HCT116 (cell line): Measurements from ENCODE around the gene CNTNAP2. TPM values are rescaled to one million over a fixed set of nuclear protein-coding genes. Genes with fewer than 3 reads are reported as not detected.

ENCODE experiments used
- ATAC-seq: fragments of 200-7000 bp; cut with Tn5 transposase; 2 replicates; pipeline ENCODE4 v1.9.1; 2020; ENCODE audit warnings: mild to moderate bottlenecking, moderate library complexity
- BruUV-seq: library from RNA; stranded (reverse); fragments of 400-500 nt; replicated peaks from 2 replicates; lab custom pipeline; 2021; lab: Mats Ljungman, UMichigan
- CTCF ChIA-PET: fragments of 300-600 bp; sonication (Branson Sonifier 250); formaldehyde crosslinking; loops from one replicate; lab custom pipeline; 2021; ENCODE audit warnings: antibody characterized with exemption; lab: Charles Lee
- POLR2A ChIA-PET: fragments of 300-600, 350-600 bp; sonication (Branson Sonifier 250); formaldehyde crosslinking; loops from one replicate; lab custom pipeline; 2021; ENCODE audit warnings: antibody characterized with exemption; lab: Charles Lee
- RAD21 ChIA-PET, 2 experiments: fragments of 300-600 bp; sonication (Branson Sonifier 250); formaldehyde crosslinking; loops; one replicate each; lab custom pipeline; 2023; ENCODE audit warnings: low total read pairs in 2 of 2; ENCODE audit not compliant: uncharacterized antibody in 2 of 2, unreplicated experiment in 2 of 2, low non-redundant PET in 1 of 2; lab: Charles Lee
- DNase-seq: peaks from one replicate; pipeline ENCODE4 v3.0.0-alpha.2; 2010; ENCODE audit warnings: low read depth, low spot score
- H2AFZ ChIP-seq: fragments of 200-600 bp; shearing (Covaris generic), sonication (generic); 2 replicates; pipeline ENCODE4 v1.6.1; 2017; ENCODE audit warnings: low read depth, mixed run types, mixed read lengths, antibody characterized with exemption, low read length; ENCODE audit not compliant: poor library complexity, severe bottlenecking
- H3K27ac ChIP-seq: 2 replicates; pipeline ENCODE4 v1.5.1; 2012; ENCODE audit warnings: low read depth, low read length
- H3K27me3 ChIP-seq: fragments of 200-600 bp; sonication (generic); 2 replicates; pipeline ENCODE4 v1.6.1; 2016; ENCODE audit warnings: mixed run types, low read length, mixed read lengths; ENCODE audit not compliant: insufficient read depth
- H3K36me3 ChIP-seq, 2 experiments: fragments of 200-500 bp in 1 of 2; fragments of 200-600 bp in 1 of 2; sonication (Bioruptor generic) in 1 of 2; sonication (generic) in 1 of 2; 2 replicates each; pipeline versions ENCODE4 v1.5.1 to v1.6.1; 2014 to 2016; ENCODE audit warnings: low read length in 2 of 2, inconsistent platforms in 1 of 2, mixed read lengths in 1 of 2, mixed run types in 1 of 2; ENCODE audit not compliant: insufficient read depth in 2 of 2, control insufficient read depth in 1 of 2
- H3K4me1 ChIP-seq, 2 experiments: fragments of 200-600 bp in 1 of 2; sonication (generic) in 1 of 2; 2 replicates each; pipeline versions ENCODE4 v1.5.1 to v1.6.1; 2012 to 2017; ENCODE audit warnings: low read length in 2 of 2, inconsistent platforms in 1 of 2, mild to moderate bottlenecking in 1 of 2, mixed read lengths in 1 of 2, mixed run types in 1 of 2, moderate library complexity in 1 of 2; ENCODE audit not compliant: insufficient read depth in 2 of 2, control insufficient read depth in 1 of 2
- H3K4me2 ChIP-seq: fragments of 200-600 bp; sonication (generic); 2 replicates; pipeline ENCODE4 v1.6.1; 2017; ENCODE audit warnings: mixed run types, low read length, mixed read lengths
- H3K4me3 ChIP-seq, 2 experiments: fragments of 200-600 bp in 1 of 2; sonication (generic) in 1 of 2; replicated peaks in 1 of 2; 2 replicates each; pipeline ENCODE4 v1.5.1; 2011 to 2016; ENCODE audit warnings: low read length in 2 of 2, control low read depth in 1 of 2, low read depth in 1 of 2, mild to moderate bottlenecking in 1 of 2, mixed read lengths in 1 of 2, mixed run types in 1 of 2
- H3K79me2 ChIP-seq: fragments of 200-600 bp; sonication (generic); 2 replicates; pipeline ENCODE4 v1.6.1; 2017; ENCODE audit warnings: mild to moderate bottlenecking, mixed run types, low read length, moderate library complexity, mixed read lengths; ENCODE audit not compliant: insufficient read depth
- H3K9ac ChIP-seq: fragments of 200-600 bp; sonication (generic); 2 replicates; pipeline ENCODE4 v1.6.1; 2016; ENCODE audit warnings: low read length, mixed read lengths
- H3K9me2 ChIP-seq: fragments of 200-600 bp; sonication (generic), shearing (Covaris generic); 2 replicates; pipeline ENCODE4 v1.6.1; 2017; ENCODE audit warnings: mixed run types, mild to moderate bottlenecking, moderate library complexity; ENCODE audit not compliant: insufficient read depth
- H3K9me3 ChIP-seq, 2 experiments: fragments of 200-500 bp in 1 of 2; fragments of 200-600 bp in 1 of 2; sonication (Bioruptor generic) in 1 of 2; sonication (generic) in 1 of 2; 2 replicates each; pipeline ENCODE4 v1.6.1; 2014 to 2017; ENCODE audit warnings: low read length in 2 of 2, mixed read lengths in 2 of 2, inconsistent platforms in 1 of 2, low read depth in 1 of 2, mild to moderate bottlenecking in 1 of 2, mixed run types in 1 of 2, moderate library complexity in 1 of 2; ENCODE audit not compliant: control insufficient read depth in 1 of 2, insufficient read depth in 1 of 2
- H4K20me1 ChIP-seq: fragments of 200-600 bp; sonication (generic), shearing (Covaris generic); 2 replicates; pipeline ENCODE4 v1.6.1; 2017; ENCODE audit warnings: mixed run types, mild to moderate bottlenecking, moderate library complexity; ENCODE audit not compliant: insufficient read depth
- CEBPB ChIP-seq: IDR thresholded peaks from 2 replicates; pipeline ENCODE4 v1.6.1; 2012; ENCODE audit warnings: low read depth
- ELF1 ChIP-seq: IDR thresholded peaks from 2 replicates; pipeline ENCODE4 v1.6.1; 2012; ENCODE audit warnings: low read depth, borderline replicate concordance
- EZH2 ChIP-seq: fragments of 200-600 bp; sonication (generic); IDR thresholded peaks from 2 replicates; pipeline ENCODE4 v1.6.1; 2017; ENCODE audit warnings: antibody characterized with exemption, mixed run types
- EZH2phosphoT487 ChIP-seq: fragments of 200-600 bp; IDR thresholded peaks from 2 replicates; pipeline ENCODE4 v1.6.1; 2018; ENCODE audit warnings: antibody characterized with exemption, borderline replicate concordance
- FOSL1 ChIP-seq: IDR thresholded peaks from 2 replicates; pipeline ENCODE4 v1.6.1; 2012; ENCODE audit warnings: low read depth
- POLR2A ChIP-seq: IDR thresholded peaks from 2 replicates; pipeline ENCODE4 v1.7.0; 2011; ENCODE audit warnings: borderline replicate concordance; ENCODE audit not compliant: insufficient read depth, insufficient read length; ENCODE audit errors: extremely low read depth
- POLR2AphosphoS5 ChIP-seq: IDR thresholded peaks from 2 replicates; pipeline ENCODE4 v1.6.1; 2011; ENCODE audit warnings: mild to moderate bottlenecking, low read depth, low read length, moderate library complexity
- RAD21 ChIP-seq: IDR thresholded peaks from 2 replicates; pipeline ENCODE4 v1.6.1; 2012; ENCODE audit warnings: low read depth, mild to moderate bottlenecking
- SIN3A ChIP-seq: IDR thresholded peaks from 2 replicates; pipeline ENCODE4 v1.6.1; 2012; ENCODE audit warnings: low read depth
- SP1 ChIP-seq: IDR thresholded peaks from 2 replicates; pipeline ENCODE4 v1.6.1; 2012; ENCODE audit warnings: low read depth
- TCF7L2 ChIP-seq: IDR thresholded peaks from 2 replicates; pipeline ENCODE4 v1.7.0; 2011; ENCODE audit warnings: borderline replicate concordance, inconsistent platforms; ENCODE audit not compliant: insufficient read depth, insufficient read length; ENCODE audit errors: extremely low read depth
- YY1 ChIP-seq: IDR thresholded peaks from 2 replicates; pipeline ENCODE4 v1.6.1; 2011; ENCODE audit warnings: low read length, low read depth, moderate library complexity, mild to moderate bottlenecking; ENCODE audit not compliant: insufficient replicate concordance; ENCODE audit errors: extremely low read depth
- ZFX ChIP-seq: fragments of 450-650 bp; IDR thresholded peaks from 2 replicates; pipeline ENCODE4 v1.6.1; 2017
- ZNF274 ChIP-seq: fragments of 200-500 bp; sonication (Bioruptor generic); IDR thresholded peaks from 2 replicates; pipeline ENCODE4 v1.6.1; 2014; ENCODE audit warnings: mild to moderate bottlenecking, low read depth, low read length, inconsistent platforms
- intact Hi-C: fragments of 100-400 bp; cut with micrococcal nuclease; formaldehyde crosslinking; loops from 2 replicates; pipeline ENCODE4 v1.10.0; 2022
- total RNA-seq: library from RNA; stranded (reverse); gene quantifications from one replicate; pipeline ENCODE4 v1.2.1, GENCODE V29; 2021; ENCODE audit not compliant: unreplicated experiment
- TF ChIP-seq, protein P1 (sequence below), 3 experiments: fragments of 200-600 bp in 1 of 3; sonication (generic) in 1 of 3; IDR thresholded peaks in 2 of 3; conservative IDR thresholded peaks in 1 of 3; 2 replicates each; pipeline ENCODE4 v1.5.1; 2012 to 2017; ENCODE audit warnings: low read depth in 2 of 3, low read length in 2 of 3, antibody characterized with exemption in 1 of 3, borderline replicate concordance in 1 of 3, control low read depth in 1 of 3, mild to moderate bottlenecking in 1 of 3, mixed read lengths in 1 of 3, mixed run types in 1 of 3, moderate library complexity in 1 of 3; ENCODE audit not compliant: insufficient read depth in 1 of 3

The CNTNAP2 gene
- total RNA-seq, 1 experiment from 2014 or later: 0.37 TPM

DNA sequence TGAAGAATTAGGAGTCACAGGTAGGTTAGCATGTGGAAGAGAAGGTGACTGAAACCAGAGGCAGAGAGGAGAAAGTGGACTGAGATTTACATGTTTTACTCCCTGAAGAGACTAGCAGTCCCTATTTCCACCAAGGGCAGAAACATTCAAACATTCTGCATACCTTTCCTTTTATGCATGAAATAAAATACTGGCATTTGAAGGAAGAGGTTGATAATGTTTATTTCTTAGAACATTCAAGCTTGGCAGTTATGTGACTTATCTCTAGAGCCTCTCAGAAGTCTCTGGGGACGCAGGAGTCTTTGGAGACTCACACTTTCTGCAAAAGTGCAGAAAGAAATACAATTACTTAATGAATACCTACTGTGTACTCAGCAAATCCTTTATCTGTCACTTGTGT, 1966.8 kb downstream of the CNTNAP2 start:
- ChIA-PET POLR2A (no interaction called here), RAD21 (no interaction called here), CTCF (no interaction called here)
- Histone ChIP-seq H3K27ac (no peak overlapping the region), H2AFZ (no peak overlapping the region), H3K4me1 (no peaks in the 10 kb centered on the region), H3K27me3 (no peaks in the 10 kb centered on the region), H4K20me1 (no peaks in the 10 kb centered on the region), H3K9me3 (no peaks in the 10 kb centered on the region; a peak in 1 of 4 replicates), H3K4me3 (no peak overlapping the region), H3K79me2 (no peaks in the 10 kb centered on the region), H3K9me2 (no peaks in the 10 kb centered on the region), H3K36me3 (no peaks in the 10 kb centered on the region), H3K9ac (no peak overlapping the region), H3K4me2 (no peak overlapping the region)
- no TSS peak for BruUV-seq
- intact Hi-C loops: no loop called here
- ATAC-seq: no peak
- no peak for TF ChIP-seq EZH2phosphoT487
- no peak for TF ChIP-seq TCF7L2
- no peak for TF ChIP-seq RAD21
- TF ChIP-seq, protein P1, sequence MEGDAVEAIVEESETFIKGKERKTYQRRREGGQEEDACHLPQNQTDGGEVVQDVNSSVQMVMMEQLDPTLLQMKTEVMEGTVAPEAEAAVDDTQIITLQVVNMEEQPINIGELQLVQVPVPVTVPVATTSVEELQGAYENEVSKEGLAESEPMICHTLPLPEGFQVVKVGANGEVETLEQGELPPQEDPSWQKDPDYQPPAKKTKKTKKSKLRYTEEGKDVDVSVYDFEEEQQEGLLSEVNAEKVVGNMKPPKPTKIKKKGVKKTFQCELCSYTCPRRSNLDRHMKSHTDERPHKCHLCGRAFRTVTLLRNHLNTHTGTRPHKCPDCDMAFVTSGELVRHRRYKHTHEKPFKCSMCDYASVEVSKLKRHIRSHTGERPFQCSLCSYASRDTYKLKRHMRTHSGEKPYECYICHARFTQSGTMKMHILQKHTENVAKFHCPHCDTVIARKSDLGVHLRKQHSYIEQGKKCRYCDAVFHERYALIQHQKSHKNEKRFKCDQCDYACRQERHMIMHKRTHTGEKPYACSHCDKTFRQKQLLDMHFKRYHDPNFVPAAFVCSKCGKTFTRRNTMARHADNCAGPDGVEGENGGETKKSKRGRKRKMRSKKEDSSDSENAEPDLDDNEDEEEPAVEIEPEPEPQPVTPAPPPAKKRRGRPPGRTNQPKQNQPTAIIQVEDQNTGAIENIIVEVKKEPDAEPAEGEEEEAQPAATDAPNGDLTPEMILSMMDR (IDR thresholded peaks at IDR 0.05 in 2 of 3, conservative IDR thresholded peaks at IDR 0.05 in 1 of 3; ENCODE audit: borderline replicate concordance in 1 of 3, insufficient read depth in 1 of 3, low read depth in 2 of 3, low read length in 2 of 3): no peak
- TF ChIP-seq SIN3A: no peak
- no peak for TF ChIP-seq POLR2A
- TF ChIP-seq ELF1: no peak
- TF ChIP-seq ZNF274: no peak
- TF ChIP-seq SP1: no peak
- TF ChIP-seq POLR2AphosphoS5: no peak
- TF ChIP-seq CEBPB: no peak
- TF ChIP-seq FOSL1: no peak
- no peak for TF ChIP-seq YY1
- TF ChIP-seq ZFX: no peak
- TF ChIP-seq EZH2: no peak
- DNase-seq: no peak
